ENCODE measurements around the gene AVEN.

The AVEN gene

GRCh38 chr15:33982516-33982915 lies 56.5 kb downstream of the AVEN start:
- no peak for DNase-seq

- no peak for DNase-seq
Observed at GRCh38 chr15:33980159-33980558, 58.8 kb downstream of the AVEN start.

- DNase-seq = no peak
Observed at GRCh38 chr15:33975022-33975565, 63.9 kb downstream of the AVEN start.

GRCh38 chr15:33971811-33972210 lies 67.2 kb downstream of the AVEN start:
- no peak for DNase-seq

GRCh38 chr15:33968821-33969220 lies 70.2 kb downstream of the AVEN start:
- DNase-seq = no peak

GRCh38 chr15:33968224-33968623 lies 70.8 kb downstream of the AVEN start, which contains the start of gene CHRM5:
CHRM5 (plus strand) TSS chr15:33968497; CDS start chr15:34062718, 94,221 bp downstream.
- DNase-seq = no peak

- DNase-seq = no peak
Observed at GRCh38 chr15:33964665-33965040, 74.4 kb downstream of the AVEN start.

- DNase-seq = no peak
Observed at GRCh38 chr15:33963831-33964664, 75.0 kb downstream of the AVEN start.

- DNase-seq = no peak
Observed at GRCh38 chr15:33960549-33960935, 78.5 kb downstream of the AVEN start.

GRCh38 chr15:33959844-33960548 lies 79.0 kb downstream of the AVEN start:
- no peak for DNase-seq

- DNase-seq = no peak
Observed at GRCh38 chr15:33956397-33956796, 82.6 kb downstream of the AVEN start.

GRCh38 chr15:33955945-33956344 lies 83.1 kb downstream of the AVEN start:
- no peak for DNase-seq

GRCh38 chr15:33946152-33946551 lies 92.9 kb downstream of the AVEN start:
- DNase-seq = no peak

- DNase-seq = no peak
Observed at GRCh38 chr15:33941279-33942063, 97.5 kb downstream of the AVEN start.

GRCh38 chr15:33934921-33935320 lies 104.1 kb downstream of the AVEN start:
- DNase-seq = no peak

GRCh38 chr15:33934396-33934795 lies 104.6 kb downstream of the AVEN start:
- no peak for DNase-seq

- DNase-seq = no peak
Observed at GRCh38 chr15:33932734-33933133, 106.3 kb downstream of the AVEN start.

GRCh38 chr15:33926260-33926659 lies 112.7 kb downstream of the AVEN start:
- no peak for DNase-seq

GRCh38 chr15:33923446-33923845 lies 115.6 kb downstream of the AVEN start:
- DNase-seq = no peak

GRCh38 chr15:33915571-33916407 lies 123.2 kb downstream of the AVEN start:
- no peak for DNase-seq

GRCh38 chr15:33913459-33913858 lies 125.5 kb downstream of the AVEN start:
- no peak for DNase-seq

GRCh38 chr15:33912326-33912725 lies 126.7 kb downstream of the AVEN start:
- no peak for DNase-seq

Measured in NCI-H1694 (cell line).